Measurements from ENCODE around the gene LRRC8D. TPM values are rescaled to one million over a fixed set of nuclear protein-coding genes. Genes with fewer than 3 reads are reported as not detected.

The LRRC8D gene
- total RNA-seq, 1 donor from 2014 or later: 4.4 TPM

DNA sequence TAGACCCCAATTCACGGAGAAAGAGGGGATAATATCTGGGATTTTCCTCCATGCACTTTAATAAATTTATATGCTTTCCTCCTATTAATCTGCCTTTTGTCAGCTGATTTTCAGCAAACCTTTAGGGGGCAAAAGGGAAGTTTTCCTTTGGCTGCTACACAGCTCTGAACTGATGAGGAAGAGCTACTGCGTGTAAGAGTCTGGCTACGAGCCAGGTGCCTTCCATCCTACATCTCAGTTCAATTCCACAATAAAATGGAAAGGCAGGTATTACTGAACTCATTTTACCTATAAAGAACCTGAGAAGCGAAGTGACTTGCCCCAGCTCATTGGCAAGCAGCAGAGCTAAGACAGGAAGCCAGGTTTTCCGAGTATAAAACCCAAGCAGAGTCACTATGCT lies 145.8 kb downstream of the LRRC8D start:
- Histone ChIP-seq H3K36me3 (no peaks in the 10 kb centered on the region), H3K4me3 (no peak overlapping the region), H3K27ac (no peak overlapping the region), H3K27me3 (no peaks in the 10 kb centered on the region), H3K4me1 (no peaks in the 10 kb centered on the region), H3K9me3 (no peaks in the 10 kb centered on the region)
- TF ChIP-seq POLR2A (IDR thresholded peaks at IDR 0.05) (no peak), POLR2AphosphoS5 (IDR thresholded peaks at IDR 0.05; ENCODE audit: insufficient read depth in 1 of 2, low read depth in 1 of 2) (no peak)
- TF ChIP-seq, protein P1, sequence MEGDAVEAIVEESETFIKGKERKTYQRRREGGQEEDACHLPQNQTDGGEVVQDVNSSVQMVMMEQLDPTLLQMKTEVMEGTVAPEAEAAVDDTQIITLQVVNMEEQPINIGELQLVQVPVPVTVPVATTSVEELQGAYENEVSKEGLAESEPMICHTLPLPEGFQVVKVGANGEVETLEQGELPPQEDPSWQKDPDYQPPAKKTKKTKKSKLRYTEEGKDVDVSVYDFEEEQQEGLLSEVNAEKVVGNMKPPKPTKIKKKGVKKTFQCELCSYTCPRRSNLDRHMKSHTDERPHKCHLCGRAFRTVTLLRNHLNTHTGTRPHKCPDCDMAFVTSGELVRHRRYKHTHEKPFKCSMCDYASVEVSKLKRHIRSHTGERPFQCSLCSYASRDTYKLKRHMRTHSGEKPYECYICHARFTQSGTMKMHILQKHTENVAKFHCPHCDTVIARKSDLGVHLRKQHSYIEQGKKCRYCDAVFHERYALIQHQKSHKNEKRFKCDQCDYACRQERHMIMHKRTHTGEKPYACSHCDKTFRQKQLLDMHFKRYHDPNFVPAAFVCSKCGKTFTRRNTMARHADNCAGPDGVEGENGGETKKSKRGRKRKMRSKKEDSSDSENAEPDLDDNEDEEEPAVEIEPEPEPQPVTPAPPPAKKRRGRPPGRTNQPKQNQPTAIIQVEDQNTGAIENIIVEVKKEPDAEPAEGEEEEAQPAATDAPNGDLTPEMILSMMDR (IDR thresholded peaks at IDR 0.05): no peak
- intact Hi-C loops (cut with DNase I): no loop called here
- no peak for DNase-seq (ENCODE audit: extremely low spot score in 2 of 2)

DNA sequence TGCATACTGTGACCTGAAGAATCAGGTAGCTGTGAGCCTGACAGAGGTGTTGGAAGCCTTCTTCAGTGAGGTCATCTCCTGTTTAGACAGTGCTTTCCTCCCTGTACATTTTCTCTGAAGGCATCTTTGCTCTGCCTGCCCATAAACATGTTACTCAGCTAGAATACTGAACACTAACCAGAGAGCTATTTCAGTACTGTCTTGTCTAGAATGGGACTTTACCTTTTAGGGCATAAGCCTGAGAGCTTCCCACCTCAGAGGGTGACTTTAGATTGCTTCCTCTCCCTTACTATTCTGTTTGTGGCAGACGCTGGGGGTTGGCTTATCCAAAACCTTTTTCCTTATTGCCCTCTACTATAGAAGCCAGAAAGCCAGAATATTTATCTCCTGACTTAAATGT lies 150.8 kb downstream of the LRRC8D start:
- intact Hi-C loops (cut with DNase I): no loop called here
- TF ChIP-seq POLR2A (IDR thresholded peaks at IDR 0.05) (no peak), POLR2AphosphoS5 (IDR thresholded peaks at IDR 0.05; ENCODE audit: insufficient read depth in 1 of 2, low read depth in 1 of 2) (no peak)
- TF ChIP-seq, protein P1 (IDR thresholded peaks at IDR 0.05): no peak
- Histone ChIP-seq H3K4me3 (no peak overlapping the region), H3K4me1 (no peaks in the 10 kb centered on the region), H3K27ac (no peak overlapping the region), H3K36me3 (no peaks in the 10 kb centered on the region), H3K9me3 (no peaks in the 10 kb centered on the region), H3K27me3 (no peaks in the 10 kb centered on the region)
- no peak for DNase-seq (ENCODE audit: extremely low spot score in 2 of 2)

DNA sequence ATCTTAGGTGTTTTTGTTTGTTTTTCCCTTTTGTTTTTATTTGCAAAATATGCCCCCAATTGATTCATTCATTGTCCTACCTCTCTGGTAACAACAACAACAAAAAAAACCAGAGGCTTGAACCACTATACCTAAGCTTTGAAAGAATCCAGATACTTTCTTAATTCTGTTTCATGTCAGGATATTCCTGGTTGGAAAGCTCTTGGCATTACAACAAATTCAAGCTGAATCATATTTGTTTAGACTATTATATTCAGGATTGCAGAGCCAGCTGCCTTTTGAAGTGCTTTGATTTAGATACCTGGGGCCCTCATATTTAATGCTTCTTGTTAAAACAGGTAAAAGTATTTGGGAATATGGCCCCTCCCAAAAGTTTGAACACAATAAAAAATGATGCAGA lies 151.2 kb downstream of the LRRC8D start:
- H3K36me3 ChIP-seq: no peaks in the 10 kb centered on the region
- H3K4me1 ChIP-seq: no peaks in the 10 kb centered on the region
- no peaks in the 10 kb centered on the region for H3K27me3 ChIP-seq
- H3K9me3 ChIP-seq: no peaks in the 10 kb centered on the region
- intact Hi-C loops (cut with DNase I): no loop called here
- TF ChIP-seq POLR2AphosphoS5 (IDR thresholded peaks at IDR 0.05; ENCODE audit: insufficient read depth in 1 of 2, low read depth in 1 of 2) (no peak), POLR2A (IDR thresholded peaks at IDR 0.05) (no peak)
- TF ChIP-seq, protein P1 (IDR thresholded peaks at IDR 0.05): no peak
- H3K4me3 ChIP-seq: no peak overlapping the region
- no peak overlapping the region for H3K27ac ChIP-seq
- DNase-seq (ENCODE audit: extremely low spot score in 2 of 2): no peak

DNA sequence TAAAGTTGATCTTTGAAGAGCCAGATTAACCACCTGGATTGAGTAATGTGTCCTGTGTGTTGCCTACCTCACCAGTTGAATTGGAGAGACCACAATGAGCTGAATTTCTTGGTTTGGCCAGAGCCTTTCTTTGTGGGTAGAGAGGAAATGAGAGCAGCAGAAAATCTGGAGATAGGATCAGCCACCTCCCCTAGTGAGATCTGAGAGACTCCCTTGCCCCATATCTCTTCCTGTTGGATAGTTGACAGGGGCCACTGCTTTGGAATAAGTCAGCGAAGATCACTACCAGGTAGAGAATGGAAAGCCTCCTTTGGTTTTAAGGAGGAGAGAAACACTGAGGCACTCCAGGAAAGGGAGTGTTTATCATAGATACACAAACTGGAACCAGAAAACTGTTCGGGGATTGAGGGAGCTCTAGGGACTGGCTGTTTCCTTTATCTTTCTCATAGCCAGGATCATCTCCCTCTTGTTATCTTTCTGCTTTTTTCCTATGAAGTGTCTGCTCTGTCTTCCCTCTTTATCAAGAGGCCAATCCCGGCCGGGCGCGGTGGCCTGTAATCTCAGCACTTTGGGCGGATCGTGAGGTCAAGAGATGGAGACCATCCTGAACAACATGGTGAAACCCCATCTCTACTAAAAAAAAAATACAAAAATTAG lies 152.8 kb downstream of the LRRC8D start:
- Histone ChIP-seq H3K27ac (no peak overlapping the region), H3K27me3 (no peaks in the 10 kb centered on the region), H3K9me3 (no peaks in the 10 kb centered on the region), H3K36me3 (no peaks in the 10 kb centered on the region), H3K4me3 (no peak overlapping the region), H3K4me1 (no peaks in the 10 kb centered on the region)
- TF ChIP-seq, protein P1 (IDR thresholded peaks at IDR 0.05): no peak
- no peak for TF ChIP-seq POLR2AphosphoS5 (IDR thresholded peaks at IDR 0.05; ENCODE audit: insufficient read depth in 1 of 2, low read depth in 1 of 2)
- TF ChIP-seq POLR2A (IDR thresholded peaks at IDR 0.05): no peak
- intact Hi-C loops (cut with DNase I): no loop called here
- no peak for DNase-seq (ENCODE audit: extremely low spot score in 2 of 2)

DNA sequence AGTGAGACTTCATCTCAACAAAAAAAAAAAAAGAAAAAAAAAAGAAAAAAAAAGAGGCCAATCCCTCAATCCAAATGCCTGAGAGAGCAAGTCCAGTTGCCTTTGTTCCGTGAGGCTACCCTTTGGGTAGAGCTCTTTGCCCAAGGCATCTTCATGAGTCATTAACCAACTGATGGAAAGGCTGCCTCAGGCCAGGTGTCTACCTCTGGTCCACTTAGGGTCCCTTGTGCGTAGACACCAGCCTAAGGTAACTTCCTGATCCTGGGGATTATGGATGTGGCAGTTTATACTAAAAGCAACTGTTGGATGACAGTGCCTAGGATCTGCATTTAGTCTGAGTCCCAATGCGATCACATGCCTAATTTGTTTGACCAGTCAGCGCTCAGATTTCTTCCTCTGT lies 153.4 kb downstream of the LRRC8D start:
- no peak overlapping the region for H3K27ac ChIP-seq
- no peaks in the 10 kb centered on the region for H3K27me3 ChIP-seq
- H3K4me3 ChIP-seq: no peak overlapping the region
- H3K36me3 ChIP-seq: no peaks in the 10 kb centered on the region
- intact Hi-C loops (cut with DNase I): no loop called here
- H3K9me3 ChIP-seq: no peaks in the 10 kb centered on the region
- TF ChIP-seq POLR2A (IDR thresholded peaks at IDR 0.05): no peak
- TF ChIP-seq, protein P1 (IDR thresholded peaks at IDR 0.05): no peak
- DNase-seq (ENCODE audit: extremely low spot score in 2 of 2): no peak
- no peaks in the 10 kb centered on the region for H3K4me1 ChIP-seq
